Osteoblast (primary cell): ENCODE measurements around the gene GSK3B. TPM values are rescaled to one million over a fixed set of nuclear protein-coding genes. Genes with fewer than 3 reads are reported as not detected.
A peak's percentile ranks its signal among the peaks of the same experiment; 100 is the strongest.

Experiments
- DNase-seq: peaks from one replicate; pipeline ENCODE4 v3.0.0; 2011; ENCODE audit warnings: low spot score, mixed read lengths; ENCODE audit not compliant: insufficient read length; ENCODE audit errors: missing footprints
- H2AFZ ChIP-seq: 2 replicates; pipeline ENCODE4 v1.6.0; 2011; ENCODE audit warnings: mild to moderate bottlenecking, low read length
- H3K27ac ChIP-seq: 2 replicates; pipeline ENCODE4 v1.5.1; 2011; ENCODE audit warnings: mild to moderate bottlenecking, low read depth, low read length, moderate library complexity
- H3K27me3 ChIP-seq: 2 replicates; pipeline ENCODE4 v1.6.0; 2012; ENCODE audit warnings: mild to moderate bottlenecking, control low read depth, inconsistent platforms, low read length, moderate library complexity; ENCODE audit not compliant: insufficient read depth
- H3K36me3 ChIP-seq: 2 replicates; pipeline ENCODE4 v1.5.1; 2011; ENCODE audit warnings: mild to moderate bottlenecking, low read length, control low read depth, moderate library complexity; ENCODE audit not compliant: insufficient read depth
- H3K4me1 ChIP-seq: 2 replicates; pipeline ENCODE4 v1.5.1; 2011; ENCODE audit warnings: mild to moderate bottlenecking, low read length, control low read depth, moderate library complexity; ENCODE audit not compliant: insufficient read depth
- H3K4me2 ChIP-seq: 2 replicates; pipeline ENCODE4 v1.6.0; 2011; ENCODE audit warnings: mild to moderate bottlenecking, low read length; ENCODE audit not compliant: insufficient read depth
- H3K4me3 ChIP-seq: fragments of 200-600 bp; sonication (generic); 3 replicates; pipeline ENCODE4 v1.5.1; 2012; ENCODE audit warnings: mild to moderate bottlenecking, low read length, inconsistent platforms; ENCODE audit not compliant: insufficient read depth
- H3K79me2 ChIP-seq: 2 replicates; pipeline ENCODE4 v1.6.0; 2012; ENCODE audit warnings: mild to moderate bottlenecking, low read length, control low read depth, inconsistent platforms; ENCODE audit not compliant: insufficient read depth
- H3K9me3 ChIP-seq: 2 replicates; pipeline ENCODE4 v1.5.1; 2011; ENCODE audit warnings: low read depth, low read length, control low read depth
- H4K20me1 ChIP-seq: 2 replicates; pipeline ENCODE4 v1.6.0; 2012; ENCODE audit warnings: mild to moderate bottlenecking, low read length, control low read depth; ENCODE audit not compliant: insufficient read depth
- total RNA-seq: library from RNA; depleted of rRNA; stranded (reverse); fragments of >200 nt; gene quantifications from 2 replicates; pipeline ENCODE4 v1.2.3, GENCODE V29; 2012
- TF ChIP-seq, protein P1 (sequence below): IDR thresholded peaks from 2 replicates; pipeline ENCODE4 v1.5.1; 2011; ENCODE audit warnings: mild to moderate bottlenecking, low read depth, low read length, moderate library complexity; ENCODE audit errors: extremely low read depth

Gene GSK3B
- total RNA-seq, 1 donor = 87.9 TPM

DNA sequence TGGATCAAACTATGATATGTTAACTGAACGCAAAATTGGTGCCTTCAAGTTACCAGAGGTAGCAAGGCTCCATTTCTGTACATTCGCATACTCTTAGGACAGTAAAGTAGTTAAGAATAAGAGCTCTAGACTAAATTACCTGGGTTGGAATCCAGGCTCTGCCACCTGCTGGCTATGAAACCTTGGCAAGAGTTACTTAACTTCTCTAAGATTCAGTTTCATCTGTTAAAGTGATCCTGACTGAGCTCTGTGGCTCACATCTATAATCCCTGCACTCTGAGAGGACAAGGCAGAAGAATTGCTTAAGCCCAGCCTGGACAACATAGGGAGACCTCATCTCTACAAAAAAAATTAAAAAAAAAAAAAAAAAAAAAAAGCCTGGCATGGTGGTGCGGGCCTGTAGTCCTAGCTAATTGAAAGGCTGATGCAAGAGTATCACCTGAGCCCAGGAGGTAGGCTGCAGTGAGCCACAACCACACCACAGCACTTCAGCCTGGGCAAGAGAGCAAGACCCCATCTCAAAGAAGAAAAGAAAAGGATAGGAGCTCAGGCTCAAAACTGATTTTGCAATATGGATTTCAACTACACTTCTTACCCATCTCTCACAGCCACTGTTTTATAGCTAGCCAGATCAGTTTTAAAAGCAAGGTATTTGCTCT is 21.3 kb downstream of the GSK3B start:
- Histone ChIP-seq H2AFZ (no peak overlapping the region), H3K4me3 (no peak overlapping the region), H3K79me2 (peaks cover 94% of the 10 kb centered on the region), H3K36me3 (no peaks in the 10 kb centered on the region), H3K27ac (no peak overlapping the region), H3K4me1 (no peaks in the 10 kb centered on the region), H3K9me3 (no peaks in the 10 kb centered on the region), H4K20me1 (peaks cover 71% of the 10 kb centered on the region), H3K4me2 (no peak overlapping the region), H3K27me3 (no peaks in the 10 kb centered on the region)
- no peak for DNase-seq
- TF ChIP-seq, protein P1, sequence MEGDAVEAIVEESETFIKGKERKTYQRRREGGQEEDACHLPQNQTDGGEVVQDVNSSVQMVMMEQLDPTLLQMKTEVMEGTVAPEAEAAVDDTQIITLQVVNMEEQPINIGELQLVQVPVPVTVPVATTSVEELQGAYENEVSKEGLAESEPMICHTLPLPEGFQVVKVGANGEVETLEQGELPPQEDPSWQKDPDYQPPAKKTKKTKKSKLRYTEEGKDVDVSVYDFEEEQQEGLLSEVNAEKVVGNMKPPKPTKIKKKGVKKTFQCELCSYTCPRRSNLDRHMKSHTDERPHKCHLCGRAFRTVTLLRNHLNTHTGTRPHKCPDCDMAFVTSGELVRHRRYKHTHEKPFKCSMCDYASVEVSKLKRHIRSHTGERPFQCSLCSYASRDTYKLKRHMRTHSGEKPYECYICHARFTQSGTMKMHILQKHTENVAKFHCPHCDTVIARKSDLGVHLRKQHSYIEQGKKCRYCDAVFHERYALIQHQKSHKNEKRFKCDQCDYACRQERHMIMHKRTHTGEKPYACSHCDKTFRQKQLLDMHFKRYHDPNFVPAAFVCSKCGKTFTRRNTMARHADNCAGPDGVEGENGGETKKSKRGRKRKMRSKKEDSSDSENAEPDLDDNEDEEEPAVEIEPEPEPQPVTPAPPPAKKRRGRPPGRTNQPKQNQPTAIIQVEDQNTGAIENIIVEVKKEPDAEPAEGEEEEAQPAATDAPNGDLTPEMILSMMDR = no peak

DNA sequence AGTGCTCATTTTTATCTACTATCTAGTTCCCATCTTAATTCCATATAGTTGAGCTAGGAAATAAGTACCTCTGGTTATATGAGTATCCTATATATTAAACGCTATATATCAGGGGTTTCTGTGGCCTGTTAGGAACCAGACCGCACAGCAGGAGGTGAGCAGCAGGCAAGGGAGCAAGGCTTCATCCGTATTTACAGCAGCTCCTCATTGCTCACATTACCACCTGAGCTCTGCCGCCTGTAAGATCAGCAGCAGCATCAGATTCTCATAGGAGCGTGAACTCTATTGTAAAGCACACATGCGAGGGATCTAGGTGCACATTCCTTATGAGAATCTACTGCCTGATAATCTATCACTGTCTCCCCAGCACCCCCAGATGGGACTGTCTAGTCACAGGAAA is 23.0 kb downstream of the GSK3B start:
- Histone ChIP-seq H3K79me2 (peaks cover 96% of the 10 kb centered on the region), H3K9me3 (no peaks in the 10 kb centered on the region), H2AFZ (no peak overlapping the region), H3K27ac (no peak overlapping the region), H3K4me3 (no peak overlapping the region), H4K20me1 (peaks cover 79% of the 10 kb centered on the region), H3K27me3 (no peaks in the 10 kb centered on the region), H3K4me2 (no peak overlapping the region), H3K4me1 (no peaks in the 10 kb centered on the region), H3K36me3 (no peaks in the 10 kb centered on the region)
- TF ChIP-seq, protein P1 = no peak
- no peak for DNase-seq

DNA sequence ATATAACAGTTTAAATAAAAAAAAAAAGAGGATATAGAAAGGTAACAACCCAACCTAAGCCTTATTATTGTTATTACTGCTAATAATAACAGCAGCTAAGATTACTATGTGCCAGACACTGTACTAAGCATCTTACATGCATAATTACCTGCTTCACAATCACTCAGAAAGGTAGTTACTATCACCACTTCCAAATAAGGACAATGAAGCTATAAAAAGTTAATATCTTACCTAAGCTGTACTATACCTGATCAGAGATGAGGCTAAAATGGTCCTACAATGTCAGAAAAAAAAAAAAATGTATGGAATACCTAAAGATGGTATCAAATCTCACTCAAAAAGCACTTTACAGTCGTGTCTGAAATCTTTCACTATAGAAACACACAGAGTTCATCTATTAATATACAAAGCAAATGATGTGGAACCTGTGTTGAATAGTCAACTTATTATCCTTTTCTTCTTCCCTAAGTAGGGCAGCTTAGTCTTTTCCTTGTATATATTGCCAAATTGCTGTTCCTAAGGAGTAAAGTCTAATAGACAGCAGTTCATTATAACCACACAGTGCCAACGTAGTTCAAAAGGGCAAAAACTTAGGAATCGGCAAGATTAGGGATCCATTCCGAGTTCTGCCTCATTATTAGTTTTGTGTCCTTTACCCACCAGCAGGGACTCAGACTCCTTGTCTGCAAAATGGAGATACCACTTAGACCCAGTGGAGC is 23.8 kb downstream of the GSK3B start:
- Histone ChIP-seq H3K36me3 (no peaks in the 10 kb centered on the region), H3K4me1 (no peaks in the 10 kb centered on the region), H4K20me1 (peaks cover 80% of the 10 kb centered on the region), H3K27ac (no peak overlapping the region), H2AFZ (no peak overlapping the region), H3K4me2 (no peak overlapping the region), H3K9me3 (no peaks in the 10 kb centered on the region), H3K27me3 (no peaks in the 10 kb centered on the region), H3K4me3 (no peak overlapping the region), H3K79me2 (peaks cover 96% of the 10 kb centered on the region)
- DNase-seq = peak; percentile 3
- TF ChIP-seq, protein P1 = no peak

DNA sequence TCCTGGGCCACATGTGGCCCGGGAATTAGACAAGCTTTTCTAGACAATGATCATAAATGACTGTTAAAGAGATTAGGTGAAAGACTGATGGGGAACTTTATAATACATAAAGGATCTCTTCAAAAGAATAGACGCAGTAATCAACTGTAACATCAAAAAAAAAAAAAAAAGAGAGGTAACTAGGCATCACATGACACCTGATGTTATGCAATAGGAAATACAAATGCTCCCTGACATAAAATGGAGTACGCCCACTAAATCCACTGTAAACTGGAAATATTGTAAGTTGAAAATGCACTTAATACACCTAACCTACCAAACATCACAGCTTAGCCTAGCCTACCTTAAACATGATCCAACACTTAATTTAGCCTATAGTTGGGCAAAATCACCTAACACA is 27.2 kb downstream of the GSK3B start:
- no peak overlapping the region for H2AFZ ChIP-seq
- no peaks in the 10 kb centered on the region for H3K4me1 ChIP-seq
- H3K4me2 ChIP-seq = no peak overlapping the region
- no peaks in the 10 kb centered on the region for H3K9me3 ChIP-seq
- H3K27ac ChIP-seq = no peak overlapping the region
- no peaks in the 10 kb centered on the region for H3K27me3 ChIP-seq
- no peaks in the 10 kb centered on the region for H3K36me3 ChIP-seq
- peaks cover 83% of the 10 kb centered on the region for H4K20me1 ChIP-seq
- no peak overlapping the region for H3K4me3 ChIP-seq
- no peak for DNase-seq
- peaks cover 95% of the 10 kb centered on the region for H3K79me2 ChIP-seq
- TF ChIP-seq, protein P1 = no peak
